NCI-H82 (cell line): ENCODE results near the gene TGIF2.
"Not testable (repeated sequence)": the region's sequence is repeated elsewhere in the genome, so short reads cannot be mapped to it uniquely, and the experiment has no call there.

Source experiments
- DNase-seq: peaks from one replicate; lab custom pipeline; 2025; lab: John Stamatoyannopoulos, UW

The TGIF2 gene

DNA sequence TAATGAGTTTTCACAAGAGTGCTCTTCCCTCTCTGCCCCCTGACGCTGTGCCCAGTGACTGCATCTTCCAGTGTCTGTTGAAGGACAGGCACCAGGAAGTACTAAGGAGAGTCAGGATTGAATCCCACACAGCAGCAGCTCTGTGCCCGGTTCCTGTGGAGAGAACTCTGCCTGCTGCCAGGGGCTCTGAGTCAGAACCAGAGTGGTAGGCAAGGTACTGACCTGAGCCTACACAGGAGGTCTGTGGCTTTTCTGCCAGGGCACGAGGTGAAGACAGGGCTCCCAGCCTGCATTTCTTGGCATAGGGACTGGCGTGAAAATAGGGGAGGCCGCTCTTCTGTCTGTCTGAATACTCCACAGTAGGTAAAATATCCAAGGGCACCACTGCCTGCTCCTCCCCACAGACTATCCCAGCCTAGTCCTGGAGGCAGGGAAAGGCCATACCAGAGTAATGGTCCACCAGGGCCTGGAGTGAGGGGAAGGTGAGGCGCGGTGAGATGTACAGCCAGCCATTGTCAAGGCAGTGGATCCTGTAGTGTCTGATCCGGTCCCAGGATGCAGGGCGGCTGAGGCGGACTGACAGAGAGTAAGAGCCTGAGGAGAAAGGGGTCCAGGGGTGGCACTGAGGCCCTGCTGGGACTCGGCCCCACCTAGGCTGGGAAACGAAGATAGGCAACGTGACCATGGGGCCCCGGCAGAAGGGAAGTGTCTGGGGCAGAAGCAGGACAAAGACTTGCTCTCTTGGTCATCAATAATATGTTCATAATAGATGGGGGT, 41.6 kb downstream of the TGIF2 start:
- DNase-seq, result no peak

DNA sequence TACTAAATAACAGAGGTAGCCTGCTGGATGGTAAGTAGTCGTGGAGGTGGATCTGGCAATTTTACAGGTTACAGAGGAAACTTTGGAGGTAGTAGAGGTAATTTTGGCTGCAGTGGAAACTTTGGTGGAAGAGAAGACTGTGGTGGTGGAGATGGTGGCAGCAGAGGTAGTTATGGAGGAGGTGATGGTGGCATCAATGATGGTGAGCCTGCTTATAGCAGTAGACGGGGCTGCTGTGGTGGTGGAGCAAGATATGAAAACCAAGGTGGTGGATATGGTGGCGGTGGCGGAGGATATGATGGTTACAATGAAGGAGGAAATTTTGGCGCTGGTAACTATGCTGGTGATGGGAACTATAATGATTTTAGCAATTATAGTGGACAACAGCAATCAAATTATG, 47.5 kb downstream of the TGIF2 start:
- no peak for DNase-seq

DNA sequence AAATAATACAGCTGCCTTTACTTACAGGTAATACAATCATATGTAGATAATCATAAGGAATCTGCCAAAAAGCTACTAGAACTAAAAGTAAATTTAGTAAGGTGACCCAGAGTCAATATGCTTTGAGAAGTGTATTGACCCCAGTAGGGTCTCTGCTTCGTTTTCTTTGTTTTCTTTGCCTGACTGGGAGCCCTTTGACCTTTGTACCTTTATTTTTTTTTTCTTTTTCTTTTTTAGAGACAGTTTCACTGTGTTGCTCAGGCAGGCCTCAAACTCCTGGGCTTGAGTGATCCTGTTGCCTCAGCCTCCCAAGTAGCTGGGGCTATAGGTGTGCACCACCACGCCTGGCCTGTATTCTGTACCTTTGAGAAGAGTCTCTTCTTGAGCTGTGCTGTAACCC, 50.0 kb downstream of the TGIF2 start:
- no peak for DNase-seq

DNA sequence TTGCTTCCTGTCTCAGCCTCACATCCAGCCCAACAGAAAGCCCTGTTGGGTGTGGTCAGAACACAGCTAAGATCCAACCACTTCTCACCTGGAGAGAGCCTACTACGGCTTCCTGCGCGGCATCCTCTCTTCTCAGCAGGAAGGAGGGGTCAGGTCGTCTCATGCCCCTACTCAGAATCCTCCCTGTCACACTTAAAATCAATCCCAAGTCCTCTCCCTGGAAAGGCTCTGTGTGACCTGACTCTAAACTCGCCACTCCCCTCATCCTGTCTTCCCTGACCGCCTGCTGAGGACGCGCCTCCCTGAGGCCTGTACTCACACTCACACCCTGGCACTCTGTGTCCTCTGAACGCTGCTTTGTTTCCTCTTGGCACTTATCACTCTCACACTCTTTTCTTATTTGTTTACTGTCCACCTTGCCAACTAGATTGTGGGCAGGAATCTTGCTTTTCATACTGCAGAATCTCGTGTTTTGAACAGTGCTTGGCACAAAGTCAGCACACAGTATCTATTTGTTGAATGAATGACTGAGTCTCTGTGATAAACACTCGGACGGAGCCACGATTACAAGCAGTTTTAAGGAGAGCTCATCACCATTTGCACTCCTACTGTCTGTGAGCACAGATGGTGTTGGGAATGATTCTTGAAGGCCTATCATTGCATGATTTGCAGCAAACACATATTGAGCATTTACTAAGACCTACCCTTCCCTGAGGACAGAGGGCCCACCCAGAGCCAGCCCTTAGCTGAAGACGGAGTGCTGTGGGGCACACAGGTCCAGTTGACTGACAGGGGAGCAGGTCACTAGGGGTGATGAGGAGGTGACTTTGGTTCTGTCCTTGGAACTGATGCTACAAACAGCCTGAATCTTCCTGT, 50.9 kb downstream of the TGIF2 start:
- DNase-seq, result no peak

DNA sequence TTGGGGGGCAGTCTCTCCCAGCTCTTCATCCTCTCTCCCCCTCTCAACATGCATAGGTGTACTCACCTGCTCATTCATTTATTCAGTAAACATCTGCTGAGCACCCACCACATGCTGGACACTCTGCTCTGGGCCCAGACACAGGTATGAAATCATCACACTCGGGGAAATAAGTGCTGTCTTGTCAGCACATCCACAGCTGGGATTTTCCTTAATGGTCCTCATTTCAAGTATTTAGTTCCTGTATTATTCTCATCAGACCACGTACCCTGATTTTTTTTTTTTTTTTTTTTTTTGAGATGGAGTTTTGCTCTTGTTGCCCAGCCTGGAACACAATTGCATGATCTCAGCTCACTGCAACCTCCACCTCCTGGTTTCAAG, 51.5 kb downstream of the TGIF2 start:
- DNase-seq, result no peak

DNA sequence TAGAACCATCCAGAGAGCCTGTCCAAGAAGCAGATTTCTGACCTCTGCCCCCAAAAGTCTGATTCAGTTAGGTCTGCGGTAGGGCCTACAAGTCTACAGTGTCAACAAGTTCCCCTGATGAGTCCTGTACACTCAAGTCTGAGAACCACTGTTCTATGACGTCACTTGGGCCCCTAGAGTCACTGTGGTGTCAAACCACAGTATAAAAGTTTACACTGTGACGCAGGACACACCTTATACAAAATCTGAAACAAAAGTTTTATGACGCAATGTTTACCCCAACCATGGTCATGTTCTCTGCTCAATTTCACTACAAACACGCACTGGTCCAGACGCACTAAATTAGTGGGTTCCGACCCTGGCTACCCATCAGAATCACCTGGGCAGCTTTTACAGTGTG, 54.7 kb downstream of the TGIF2 start:
- no peak for DNase-seq

DNA sequence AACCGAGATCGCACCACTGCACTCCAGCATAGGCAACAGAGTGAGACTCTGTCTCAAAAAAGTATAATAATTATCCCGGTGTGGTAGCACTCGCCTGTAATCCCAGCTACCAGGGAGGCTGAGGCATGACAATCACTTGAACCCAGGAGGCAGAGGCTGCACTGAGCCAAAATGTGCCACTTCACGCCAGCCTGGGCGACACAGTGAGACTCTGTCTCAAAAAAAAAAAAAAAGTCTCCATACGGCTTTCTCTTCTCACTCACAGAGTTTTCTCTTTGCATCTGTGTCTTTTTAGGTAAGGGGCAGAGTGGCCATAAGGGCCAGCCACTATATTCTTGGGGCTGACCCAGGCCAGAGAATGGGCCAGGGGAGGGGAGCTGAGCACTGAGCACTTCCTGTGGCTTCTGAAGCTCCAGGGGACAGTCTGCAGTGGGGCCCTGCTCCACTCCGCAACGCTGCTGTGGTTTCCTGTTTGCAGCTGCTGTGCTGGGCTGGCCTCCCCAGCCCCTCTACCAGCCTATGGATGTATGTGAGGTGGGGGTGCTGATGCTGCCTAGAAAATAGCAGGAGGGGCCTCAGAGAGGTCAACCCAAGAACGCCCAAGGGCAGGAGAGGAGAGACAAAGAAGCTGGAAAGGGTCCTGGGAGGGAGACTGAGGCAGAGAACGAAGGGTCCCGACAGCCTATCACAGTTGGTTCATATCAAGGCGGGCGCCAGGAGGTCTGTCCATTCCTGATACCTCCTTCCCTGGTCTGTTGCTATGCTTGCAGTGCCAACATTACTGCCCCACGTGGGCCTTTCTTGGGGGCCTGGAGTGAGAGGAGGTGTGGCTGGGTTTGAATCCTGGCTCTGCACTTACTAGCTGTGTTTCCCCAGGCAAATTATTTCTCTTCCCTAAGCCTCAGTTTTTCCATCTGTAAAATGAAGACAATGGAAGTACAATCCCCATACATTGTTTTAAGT, 56.6 kb downstream of the TGIF2 start:
- no peak for DNase-seq

DNA sequence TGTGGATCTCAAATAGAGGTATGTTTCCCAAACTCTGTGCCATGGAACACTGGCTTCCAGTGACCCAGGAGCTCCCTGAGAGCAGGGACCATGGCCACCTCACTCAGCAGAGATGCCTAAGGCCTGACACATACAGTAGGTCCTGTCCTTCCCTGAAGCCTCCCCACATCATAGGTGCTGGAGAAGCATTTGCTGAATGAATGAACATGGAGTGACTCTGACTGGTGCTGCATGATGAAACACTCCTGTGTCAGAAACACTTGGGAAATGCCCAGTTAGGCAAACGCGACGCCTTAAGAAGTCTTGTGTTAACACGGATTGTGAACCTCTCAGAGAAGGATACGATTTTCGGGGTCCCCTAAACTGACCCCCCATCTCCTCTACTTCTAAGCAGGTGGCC, 58.2 kb downstream of the TGIF2 start:
- DNase-seq, result no peak

DNA sequence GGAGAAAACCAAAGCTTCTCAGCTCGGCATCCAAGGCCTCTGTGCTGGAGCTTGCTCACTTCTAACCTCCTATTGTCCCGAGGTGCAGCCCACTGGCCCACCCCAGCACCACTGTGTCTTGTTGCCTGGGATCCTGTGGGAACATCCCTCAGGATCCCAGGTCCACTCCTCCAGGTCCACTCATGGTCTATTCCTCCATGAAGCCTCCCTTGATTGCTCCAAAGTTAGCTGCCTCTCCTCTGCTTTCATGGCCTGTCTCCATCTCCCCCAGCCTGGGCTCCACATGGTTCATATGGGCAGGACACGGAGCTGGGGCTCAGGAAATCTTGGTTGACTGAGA, 58.7 kb downstream of the TGIF2 start:
- no peak for DNase-seq

DNA sequence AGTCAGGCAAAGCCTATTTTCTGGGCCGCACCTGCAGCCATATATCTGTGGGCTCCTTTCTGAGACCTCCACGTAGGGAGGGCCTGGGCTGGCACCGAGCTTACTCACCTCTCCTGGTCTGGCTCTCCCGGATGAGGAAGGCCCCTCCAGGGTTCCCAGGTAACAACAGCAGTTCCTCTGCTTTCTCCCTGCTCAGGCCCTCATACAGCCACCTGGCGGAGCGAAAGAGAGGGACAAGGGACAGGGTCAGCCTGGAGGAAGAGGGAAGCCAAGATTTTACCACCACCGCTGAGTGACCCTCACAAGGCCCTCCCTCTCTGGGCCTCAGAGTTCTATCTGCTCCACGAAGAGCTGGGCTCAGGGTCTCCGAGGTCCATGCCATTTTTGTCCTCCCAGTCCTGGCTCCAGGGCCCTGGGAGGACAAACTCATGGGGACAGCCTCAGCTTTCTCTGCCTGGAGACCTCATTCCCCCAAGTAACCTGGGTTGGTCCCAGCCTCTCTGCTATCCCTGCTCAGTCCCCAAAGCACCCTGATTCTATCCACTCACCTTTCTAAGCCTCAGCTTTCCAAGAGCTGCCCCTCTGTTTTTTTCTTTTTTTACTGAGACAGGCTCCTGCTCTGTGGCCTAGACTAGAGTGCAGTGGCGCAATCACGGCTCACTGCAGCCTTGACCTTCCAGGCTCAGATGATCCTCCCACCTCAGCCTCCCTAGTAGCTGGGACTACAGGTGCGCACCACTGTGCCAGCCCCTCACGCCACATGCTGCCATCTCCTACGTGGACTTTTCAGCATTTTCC, 59.3 kb downstream of the TGIF2 start:
- DNase-seq, result no peak

DNA sequence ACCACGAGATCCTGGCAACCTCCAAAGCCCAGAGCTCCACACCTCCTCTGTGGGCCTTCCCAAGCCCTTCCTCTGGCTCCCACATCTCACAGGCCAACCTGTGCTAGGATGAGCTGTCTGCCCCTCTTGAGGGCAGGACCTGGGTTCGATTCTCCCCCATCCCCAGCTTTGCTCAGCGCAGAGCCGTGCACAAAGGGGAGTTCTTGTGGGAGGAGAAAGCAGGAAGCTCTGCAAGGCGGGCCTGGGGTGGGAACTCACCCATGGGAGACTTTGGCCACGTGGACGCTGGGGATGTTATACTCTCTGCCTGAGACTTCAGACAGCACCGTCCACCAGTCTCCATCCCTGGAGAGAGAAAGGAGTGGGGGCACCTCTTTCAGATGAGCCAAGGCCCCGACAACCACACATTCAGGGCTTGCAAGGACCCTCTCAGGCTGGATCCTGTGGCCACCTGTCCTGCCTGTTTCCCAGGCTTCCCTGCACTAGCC, 59.9 kb downstream of the TGIF2 start:
- no peak for DNase-seq

DNA sequence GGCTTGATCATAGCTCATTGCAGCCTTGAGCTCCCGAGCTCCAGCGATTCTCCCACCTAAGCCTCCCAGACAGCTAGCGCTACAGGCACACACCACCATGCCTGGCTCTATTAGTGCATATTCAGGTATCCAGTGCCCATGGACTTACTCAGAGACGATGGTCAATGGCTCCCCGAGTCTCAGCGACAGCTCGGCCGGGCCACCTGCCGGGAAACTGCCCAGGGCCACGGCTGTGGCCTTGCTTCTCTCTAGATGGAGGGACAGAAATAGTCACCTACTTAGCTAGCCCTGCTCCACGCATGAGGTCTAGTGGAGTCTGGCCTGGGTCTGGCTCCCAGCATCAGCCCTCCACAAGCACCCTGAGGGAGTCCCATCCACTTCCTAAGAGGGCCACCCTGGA, 60.9 kb downstream of the TGIF2 start:
- DNase-seq, result no peak

DNA sequence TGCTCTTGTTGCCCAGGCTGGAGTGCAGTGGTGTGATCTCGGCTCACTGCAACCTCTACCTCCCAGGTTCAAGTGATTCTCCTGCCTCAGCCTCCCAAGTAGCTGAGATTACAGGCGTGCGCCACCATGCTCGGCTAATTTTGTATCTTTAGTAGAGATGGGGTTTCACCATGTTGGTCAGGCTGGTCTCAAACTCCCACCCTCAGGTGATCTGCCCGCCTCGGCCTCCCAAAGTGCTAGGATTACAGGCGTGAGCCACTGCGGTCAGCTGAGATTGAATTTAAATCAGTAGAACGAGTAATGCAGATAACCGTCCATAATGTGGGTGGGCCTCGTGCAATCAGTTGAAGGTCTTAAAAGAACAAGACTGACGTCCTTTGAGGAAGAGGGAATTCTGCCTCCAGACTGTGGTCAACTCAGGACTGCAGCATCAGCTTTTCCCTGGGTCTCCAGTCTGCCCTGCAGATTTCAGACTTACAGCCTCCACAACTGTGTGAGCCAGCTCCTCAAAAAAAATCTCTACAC, 65.5 kb downstream of the TGIF2 start:
- DNase-seq, result not testable (repeated sequence)

DNA sequence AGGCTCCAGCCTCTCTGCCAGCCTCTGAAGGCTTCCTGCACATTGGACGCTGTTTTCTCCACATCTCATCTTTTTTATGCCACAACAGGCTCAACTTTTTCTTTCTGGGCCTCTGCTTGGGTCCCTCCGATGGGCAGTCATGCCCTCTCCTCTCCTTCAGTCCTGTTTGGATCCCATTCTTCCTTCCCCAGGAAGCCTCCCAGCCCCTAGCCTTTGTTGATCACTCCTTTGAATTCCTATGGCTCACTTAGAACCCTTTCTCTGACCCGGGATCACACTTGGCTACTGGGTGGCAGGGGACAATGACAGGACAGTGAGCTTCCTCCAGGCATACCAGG, 68.1 kb downstream of the TGIF2 start:
- no peak for DNase-seq

DNA sequence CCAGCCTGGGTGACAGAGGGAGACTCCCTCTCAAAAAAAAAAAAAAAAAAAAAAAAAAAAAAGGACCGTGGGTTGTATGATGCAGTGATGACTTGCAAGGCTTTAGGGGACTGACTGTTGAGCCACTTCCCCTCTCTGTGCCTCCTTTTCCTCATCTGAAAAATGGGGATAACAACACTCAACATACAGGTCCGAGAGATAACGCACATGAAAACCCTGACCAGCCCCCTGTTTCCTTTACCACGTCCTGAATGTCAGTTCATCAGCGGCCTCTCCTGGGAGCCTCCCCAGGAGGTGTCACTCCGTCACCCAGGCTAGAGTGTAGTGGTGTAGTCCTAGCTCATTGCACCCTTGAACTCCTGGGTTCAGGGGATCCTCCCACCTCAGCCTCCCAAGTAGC, 68.7 kb downstream of the TGIF2 start:
- DNase-seq, result no peak
